Measurements from ENCODE around the gene ADSS1.

ADSS1 gene

DNA sequence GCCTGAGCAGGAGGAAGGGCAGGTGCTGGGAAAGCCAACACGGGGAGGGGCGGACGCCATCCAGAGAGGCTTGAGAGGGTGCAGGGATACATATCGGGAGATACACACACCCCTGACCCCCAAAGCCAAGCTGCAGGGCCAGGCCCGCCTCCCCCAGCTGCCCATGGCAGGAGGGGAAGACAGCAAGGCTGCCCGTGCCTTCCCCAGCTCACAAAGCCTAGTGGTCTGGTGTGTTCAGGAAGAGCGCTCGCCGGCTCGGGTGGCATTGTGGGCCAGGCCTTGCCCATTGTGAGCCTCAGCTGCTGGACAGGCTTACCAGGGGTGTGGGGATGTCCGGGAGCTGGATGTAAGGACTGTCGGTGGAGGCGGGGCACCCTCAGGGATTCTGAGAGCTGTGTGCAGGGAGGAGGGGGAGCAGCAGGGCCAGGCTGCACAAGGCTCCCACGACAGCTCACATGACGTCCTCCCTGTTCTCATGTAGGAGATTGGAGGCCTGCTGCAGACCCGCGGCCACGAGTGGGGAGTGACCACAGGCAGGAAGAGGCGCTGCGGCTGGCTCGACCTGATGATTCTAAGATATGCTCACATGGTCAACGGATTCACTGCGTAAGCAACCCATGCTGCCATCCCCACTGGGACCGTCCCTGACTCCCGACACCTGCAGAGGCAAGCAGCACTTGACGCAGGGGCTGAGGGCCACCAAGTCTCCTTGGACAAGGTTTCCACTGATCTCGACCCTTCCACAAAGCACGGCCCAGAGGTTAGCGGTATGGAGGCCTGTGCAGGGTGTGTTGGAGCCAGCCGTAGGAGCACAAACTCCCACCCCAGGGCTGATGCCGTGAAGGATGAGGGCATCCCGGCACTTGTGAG is 18.8 kb downstream of the ADSS1 start:
- H3K4me3 ChIP-seq (ENCODE audit: low read length): no peak overlapping the region
- H3K9me3 ChIP-seq (ENCODE audit: control insufficient read depth, insufficient read depth, low read length): no peaks in the 10 kb centered on the region
- no peaks in the 10 kb centered on the region for H3K4me1 ChIP-seq (ENCODE audit: control insufficient read depth, insufficient read depth, low read length)
- DNase-seq (ENCODE audit: low read depth, low spot score): no peak
- H3K27me3 ChIP-seq (ENCODE audit: control insufficient read depth, insufficient read depth, low read length): no peaks in the 10 kb centered on the region
- H3K27ac ChIP-seq (ENCODE audit: low read length): no peak overlapping the region
- peaks cover 7% of the 10 kb centered on the region; the same call in 1 of the 2 replicates for H3K36me3 ChIP-seq (ENCODE audit: control insufficient read depth, insufficient read depth, low read length)
- no CpG with 5 or more reads among the region's 32 CpGs for WGBS (ENCODE audit: insufficient coverage, insufficient read length)

DNA sequence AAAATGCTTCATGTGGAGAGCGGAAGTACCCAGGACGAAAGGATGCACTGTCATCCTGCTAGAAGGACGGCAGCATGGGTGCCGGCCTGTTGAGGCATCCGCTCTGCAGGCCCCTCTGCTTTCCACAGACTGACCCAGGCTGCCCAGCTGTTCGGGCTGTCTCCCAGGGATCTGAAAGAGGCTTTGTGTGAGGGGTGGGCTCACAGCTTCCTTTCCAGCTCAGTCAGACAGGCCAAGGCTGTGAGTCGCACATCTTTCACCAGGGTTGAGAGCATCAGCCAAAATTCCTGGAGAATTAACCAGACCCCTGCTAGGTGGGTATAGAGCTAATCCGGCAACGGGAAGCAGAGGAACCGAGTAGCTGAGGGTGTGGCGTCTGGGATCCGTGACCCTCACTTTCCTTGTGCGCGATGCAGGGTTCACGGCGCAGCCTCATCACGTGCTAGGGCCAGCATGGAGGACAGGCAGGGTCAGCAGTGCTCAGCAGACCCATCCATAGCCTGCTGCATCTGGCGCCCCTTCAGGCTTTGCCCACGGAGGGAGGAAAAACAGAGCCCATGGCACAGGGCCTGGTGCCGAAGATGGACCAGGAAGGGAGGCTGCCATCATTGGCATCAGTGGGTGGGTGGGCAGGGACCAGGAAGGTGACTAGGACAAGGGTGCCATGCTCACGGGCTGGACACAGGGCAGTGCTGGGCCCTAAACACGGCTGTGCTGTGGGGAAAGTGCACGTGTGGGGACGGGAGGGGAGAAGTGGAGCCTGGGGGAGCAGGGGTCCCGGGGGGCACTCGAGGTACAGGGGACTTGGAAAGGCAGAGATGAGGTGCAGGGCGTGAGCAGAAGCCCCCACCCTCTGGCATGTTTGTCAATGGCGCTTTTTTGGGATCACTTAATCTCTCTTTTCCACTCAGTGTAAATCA is 19.7 kb downstream of the ADSS1 start:
- H3K27me3 ChIP-seq (ENCODE audit: control insufficient read depth, insufficient read depth, low read length): no peaks in the 10 kb centered on the region
- peaks cover 7% of the 10 kb centered on the region; the same call in 1 of the 2 replicates for H3K36me3 ChIP-seq (ENCODE audit: control insufficient read depth, insufficient read depth, low read length)
- WGBS (ENCODE audit: insufficient coverage, insufficient read length): no CpG with 5 or more reads among the region's 28 CpGs
- no peak overlapping the region for H3K4me3 ChIP-seq (ENCODE audit: low read length)
- no peaks in the 10 kb centered on the region for H3K4me1 ChIP-seq (ENCODE audit: control insufficient read depth, insufficient read depth, low read length)
- DNase-seq (ENCODE audit: low read depth, low spot score): no peak
- H3K27ac ChIP-seq (ENCODE audit: low read length): no peak overlapping the region
- no peaks in the 10 kb centered on the region for H3K9me3 ChIP-seq (ENCODE audit: control insufficient read depth, insufficient read depth, low read length)

DNA sequence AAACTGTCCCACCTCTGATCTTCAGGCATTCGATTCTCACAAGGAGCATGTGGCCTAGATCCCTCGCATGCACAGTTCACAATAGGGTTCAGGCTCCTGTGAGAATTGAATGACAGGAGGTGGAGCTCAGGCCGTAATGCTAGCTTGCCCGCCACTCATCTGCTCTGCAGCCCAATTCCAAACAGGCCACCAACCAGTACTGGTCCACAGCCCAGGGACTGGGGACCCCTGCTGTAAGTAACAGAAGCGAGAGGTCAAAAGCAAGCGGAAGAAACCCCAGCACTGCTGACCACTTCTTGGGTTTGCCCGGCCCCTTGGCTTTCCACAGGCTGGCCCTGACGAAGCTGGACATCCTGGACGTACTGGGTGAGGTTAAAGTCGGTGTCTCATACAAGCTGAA is 20.5 kb downstream of the ADSS1 start:
- Histone ChIP-seq H3K4me1 (ENCODE audit: control insufficient read depth, insufficient read depth, low read length) (no peaks in the 10 kb centered on the region), H3K27ac (ENCODE audit: low read length) (no peak overlapping the region), H3K4me3 (ENCODE audit: low read length) (no peak overlapping the region; the same call in 1 of the 2 replicates)

DNA sequence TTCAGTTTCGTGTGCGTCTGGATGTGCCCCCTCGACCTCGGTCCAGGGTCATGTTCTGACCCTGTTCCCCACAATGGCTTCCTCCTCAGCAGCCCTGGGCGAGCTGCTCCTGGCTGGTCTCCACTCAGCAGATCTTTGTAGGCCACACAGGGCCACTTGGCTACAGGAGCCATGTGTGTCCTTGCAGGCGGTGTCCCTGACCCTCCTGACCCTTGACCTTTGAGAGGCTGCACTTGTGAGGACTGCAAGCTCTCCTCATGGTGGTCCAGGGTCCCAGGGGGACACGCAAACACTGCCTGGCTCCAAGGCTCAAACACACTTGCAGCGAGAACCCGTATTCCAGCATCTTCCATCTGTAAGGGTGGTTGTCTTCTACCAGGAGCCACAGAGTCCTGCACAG is 21.4 kb downstream of the ADSS1 start:
- Histone ChIP-seq H3K27ac (ENCODE audit: low read length) (no peak overlapping the region), H3K9me3 (ENCODE audit: control insufficient read depth, insufficient read depth, low read length) (no peaks in the 10 kb centered on the region), H3K4me1 (ENCODE audit: control insufficient read depth, insufficient read depth, low read length) (no peaks in the 10 kb centered on the region), H3K4me3 (ENCODE audit: low read length) (no peak overlapping the region), H3K27me3 (ENCODE audit: control insufficient read depth, insufficient read depth, low read length) (no peaks in the 10 kb centered on the region), H3K36me3 (ENCODE audit: control insufficient read depth, insufficient read depth, low read length) (peaks cover 11% of the 10 kb centered on the region; the same call in 1 of the 2 replicates)
- WGBS (ENCODE audit: insufficient coverage, insufficient read length): no CpG with 5 or more reads among the region's 9 CpGs
- DNase-seq (ENCODE audit: low read depth, low spot score): no peak

More for the DNA sequence above, 20.5 kb downstream of the ADSS1 start:
- WGBS (ENCODE audit: insufficient coverage, insufficient read length): no CpG with 5 or more reads among the region's 10 CpGs
- H3K9me3 ChIP-seq (ENCODE audit: control insufficient read depth, insufficient read depth, low read length): no peaks in the 10 kb centered on the region
- H3K36me3 ChIP-seq (ENCODE audit: control insufficient read depth, insufficient read depth, low read length): peaks cover 11% of the 10 kb centered on the region; the same call in 1 of the 2 replicates
- no peaks in the 10 kb centered on the region for H3K27me3 ChIP-seq (ENCODE audit: control insufficient read depth, insufficient read depth, low read length)
- no peak for DNase-seq (ENCODE audit: low read depth, low spot score)

DNA sequence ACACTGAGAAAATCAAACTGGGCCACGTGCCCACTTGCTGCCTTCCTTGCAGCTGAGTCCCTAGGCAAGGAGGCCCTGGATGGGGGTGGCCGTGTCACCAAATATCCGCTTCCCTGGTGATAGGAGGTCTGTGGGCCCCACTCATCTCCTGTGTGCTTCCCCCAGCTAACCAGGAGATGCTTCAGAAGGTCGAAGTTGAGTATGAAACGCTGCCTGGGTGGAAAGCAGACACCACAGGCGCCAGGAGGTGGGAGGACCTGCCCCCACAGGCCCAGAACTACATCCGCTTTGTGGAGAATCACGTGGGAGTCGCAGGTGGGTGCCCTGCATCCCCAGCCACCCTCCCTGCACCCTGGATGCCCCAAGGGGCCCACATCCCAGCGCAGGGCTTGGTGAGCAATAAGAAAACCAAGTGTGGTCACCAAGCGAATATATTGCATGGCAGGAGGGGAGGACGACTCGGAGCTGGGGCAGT is 22.1 kb downstream of the ADSS1 start:
- no peaks in the 10 kb centered on the region for H3K4me1 ChIP-seq (ENCODE audit: control insufficient read depth, insufficient read depth, low read length)

DNA sequence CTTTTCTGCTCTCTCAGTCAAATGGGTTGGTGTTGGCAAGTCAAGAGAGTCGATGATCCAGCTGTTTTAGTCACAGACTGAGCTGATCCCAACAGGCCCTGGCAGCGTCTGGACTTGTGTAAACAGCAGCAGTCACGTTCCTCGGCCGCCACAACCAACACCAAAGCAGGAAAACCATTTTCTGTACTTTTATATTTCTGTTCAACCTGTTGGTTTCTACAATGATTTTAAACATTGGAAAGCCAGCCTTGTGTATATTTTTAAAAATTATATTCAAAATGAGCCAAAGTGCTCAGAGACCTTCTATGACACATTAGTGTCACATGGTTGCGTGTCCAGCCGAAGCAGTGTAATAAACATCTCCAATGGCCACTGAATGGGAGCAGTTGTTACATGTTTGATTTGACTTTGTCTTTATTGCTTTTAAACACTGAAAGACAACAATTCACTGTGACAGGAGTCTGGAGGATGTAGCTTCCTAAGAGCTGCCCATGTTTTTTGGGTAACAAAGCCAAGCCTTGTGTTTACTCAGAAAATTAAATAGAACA is 23.0 kb downstream of the ADSS1 start:
- no peak for DNase-seq (ENCODE audit: low read depth, low spot score)
- Histone ChIP-seq H3K27ac (ENCODE audit: low read length) (no peak overlapping the region), H3K4me1 (ENCODE audit: control insufficient read depth, insufficient read depth, low read length) (no peaks in the 10 kb centered on the region), H3K9me3 (ENCODE audit: control insufficient read depth, insufficient read depth, low read length) (no peaks in the 10 kb centered on the region), H3K27me3 (ENCODE audit: control insufficient read depth, insufficient read depth, low read length) (no peaks in the 10 kb centered on the region), H3K4me3 (ENCODE audit: low read length) (no peak overlapping the region), H3K36me3 (ENCODE audit: control insufficient read depth, insufficient read depth, low read length) (peaks cover 7% of the 10 kb centered on the region; the same call in 1 of the 2 replicates)
- no CpG with 5 or more reads among the region's 7 CpGs for WGBS (ENCODE audit: insufficient coverage, insufficient read length)

More for the DNA sequence above, 22.1 kb downstream of the ADSS1 start:
- H3K36me3 ChIP-seq (ENCODE audit: control insufficient read depth, insufficient read depth, low read length): peaks cover 8% of the 10 kb centered on the region; the same call in 1 of the 2 replicates
- DNase-seq (ENCODE audit: low read depth, low spot score): no peak
- H3K27me3 ChIP-seq (ENCODE audit: control insufficient read depth, insufficient read depth, low read length): no peaks in the 10 kb centered on the region
- no CpG with 5 or more reads among the region's 13 CpGs for WGBS (ENCODE audit: insufficient coverage, insufficient read length)
- no peak overlapping the region for H3K27ac ChIP-seq (ENCODE audit: low read length)
- H3K9me3 ChIP-seq (ENCODE audit: control insufficient read depth, insufficient read depth, low read length): no peaks in the 10 kb centered on the region
- no peak overlapping the region for H3K4me3 ChIP-seq (ENCODE audit: low read length)

DNA sequence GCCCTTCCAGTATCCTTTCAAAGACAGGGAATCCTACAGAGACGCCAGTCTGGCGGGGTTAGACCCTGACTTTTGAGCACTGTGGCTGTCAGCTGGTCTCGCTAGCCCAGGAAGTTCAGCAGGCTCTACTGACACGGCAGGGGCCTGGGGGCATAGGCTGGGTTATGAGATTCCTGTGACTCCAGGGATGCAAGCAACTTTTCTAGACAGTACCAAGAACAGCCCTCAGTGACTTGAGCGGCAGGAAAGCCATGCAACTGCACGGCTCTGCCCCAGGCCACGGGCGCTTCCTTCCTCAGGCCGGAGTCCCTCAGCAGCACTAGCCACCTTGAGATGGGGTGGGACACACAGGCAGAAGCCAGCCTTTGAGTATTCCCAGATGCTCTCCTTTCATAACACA is 23.8 kb downstream of the ADSS1 start:
- Histone ChIP-seq H3K4me1 (ENCODE audit: control insufficient read depth, insufficient read depth, low read length) (no peaks in the 10 kb centered on the region), H3K4me3 (ENCODE audit: low read length) (no peak overlapping the region), H3K27ac (ENCODE audit: low read length) (no peak overlapping the region), H3K36me3 (ENCODE audit: control insufficient read depth, insufficient read depth, low read length) (peaks cover 7% of the 10 kb centered on the region; the same call in 1 of the 2 replicates), H3K27me3 (ENCODE audit: control insufficient read depth, insufficient read depth, low read length) (no peaks in the 10 kb centered on the region), H3K9me3 (ENCODE audit: control insufficient read depth, insufficient read depth, low read length) (no peaks in the 10 kb centered on the region)
- no CpG with 5 or more reads among the region's 9 CpGs for WGBS (ENCODE audit: insufficient coverage, insufficient read length)
- no peak for DNase-seq (ENCODE audit: low read depth, low spot score)

DNA sequence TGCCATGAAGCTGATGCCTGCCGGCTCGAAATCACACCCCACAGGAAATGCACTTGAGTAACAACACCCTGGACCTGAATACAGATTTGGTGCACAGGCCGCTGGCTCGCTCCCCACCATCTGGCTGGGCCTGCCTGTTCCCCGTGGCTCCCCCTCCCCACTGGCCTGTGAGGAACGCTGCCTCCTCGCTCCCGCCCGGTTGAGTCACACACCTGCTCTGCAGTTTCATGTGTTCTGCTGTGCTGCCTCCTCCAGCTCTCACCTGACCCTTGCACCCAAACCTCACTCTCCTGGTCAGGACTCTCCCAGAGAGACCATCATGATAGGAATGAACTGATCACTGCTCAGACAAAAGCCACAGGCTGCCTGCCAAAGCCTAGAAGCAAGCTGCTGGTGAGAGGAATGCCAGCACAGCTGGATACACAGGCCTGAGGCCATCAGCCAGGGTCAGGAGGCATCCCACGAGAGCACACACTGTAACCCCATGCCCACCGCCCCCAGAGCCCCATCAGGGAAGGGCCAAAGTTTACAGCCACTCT is 25.2 kb downstream of the ADSS1 start:
- H3K4me3 ChIP-seq (ENCODE audit: low read length): no peak overlapping the region
- no peaks in the 10 kb centered on the region for H3K9me3 ChIP-seq (ENCODE audit: control insufficient read depth, insufficient read depth, low read length)
- H3K4me1 ChIP-seq (ENCODE audit: control insufficient read depth, insufficient read depth, low read length): 0 out of 2 replicates have a peak, but pooled peaks cover 2% of the 10 kb centered on the region
- H3K27ac ChIP-seq (ENCODE audit: low read length): no peak overlapping the region
- WGBS (ENCODE audit: insufficient coverage, insufficient read length): no CpG with 5 or more reads among the region's 11 CpGs
- 0 out of 2 replicates have a peak, but pooled peaks cover 4% of the 10 kb centered on the region for H3K36me3 ChIP-seq (ENCODE audit: control insufficient read depth, insufficient read depth, low read length)
- DNase-seq (ENCODE audit: low read depth, low spot score): no peak
- no peaks in the 10 kb centered on the region for H3K27me3 ChIP-seq (ENCODE audit: control insufficient read depth, insufficient read depth, low read length)

DNA sequence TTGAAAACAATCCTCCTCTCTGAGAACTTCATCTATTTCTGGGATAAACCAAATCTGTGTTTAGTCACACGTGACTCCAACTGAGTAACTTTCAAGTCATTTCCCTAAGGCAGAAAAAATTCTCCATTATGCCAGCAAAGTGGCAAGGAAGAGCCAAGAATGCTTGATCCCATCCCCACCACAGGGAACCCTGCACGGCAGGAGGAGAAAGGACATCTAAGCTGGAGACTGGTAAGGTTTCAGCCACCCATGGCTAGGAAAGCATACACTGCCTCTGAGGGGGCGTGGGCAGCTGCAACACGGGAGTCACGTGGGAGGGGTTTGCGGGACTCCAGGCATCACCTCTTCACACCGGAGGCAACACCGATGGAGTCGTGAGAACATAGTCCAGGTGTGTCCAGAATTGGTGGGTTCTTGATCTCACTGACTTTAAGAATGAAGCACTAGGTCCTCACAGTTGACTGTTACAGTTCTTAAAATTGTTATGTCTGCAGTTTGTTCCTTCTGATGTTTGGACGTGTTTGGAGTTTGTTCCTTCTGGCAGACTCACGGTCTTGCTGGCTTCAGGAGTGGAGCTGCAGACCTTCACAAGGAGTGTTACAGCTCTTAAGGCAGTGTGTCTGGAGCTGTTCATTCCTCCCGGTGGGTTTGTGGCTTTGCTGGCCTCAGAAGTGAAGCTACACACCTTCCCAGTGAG is 26.2 kb downstream of the ADSS1 start:
- WGBS (ENCODE audit: insufficient coverage, insufficient read length): no CpG with 5 or more reads among the region's 12 CpGs
- 0 out of 2 replicates have a peak, but pooled peaks cover 5% of the 10 kb centered on the region for H3K4me1 ChIP-seq (ENCODE audit: control insufficient read depth, insufficient read depth, low read length)
- no peak overlapping the region for H3K27ac ChIP-seq (ENCODE audit: low read length)
- H3K27me3 ChIP-seq (ENCODE audit: control insufficient read depth, insufficient read depth, low read length): no peaks in the 10 kb centered on the region
- no peak overlapping the region for H3K4me3 ChIP-seq (ENCODE audit: low read length)
- H3K9me3 ChIP-seq (ENCODE audit: control insufficient read depth, insufficient read depth, low read length): no peaks in the 10 kb centered on the region
- DNase-seq (ENCODE audit: low read depth, low spot score): no peak
- H3K36me3 ChIP-seq (ENCODE audit: control insufficient read depth, insufficient read depth, low read length): 0 out of 2 replicates have a peak, but pooled peaks cover 4% of the 10 kb centered on the region

Data from iPS DF 6.9 (cell line).